Measurements from ENCODE around the gene PRRG4.
"Not testable (repeated sequence)": the region's sequence is repeated elsewhere in the genome, so short reads cannot be mapped to it uniquely, and the experiment has no call there.

The PRRG4 gene

DNA sequence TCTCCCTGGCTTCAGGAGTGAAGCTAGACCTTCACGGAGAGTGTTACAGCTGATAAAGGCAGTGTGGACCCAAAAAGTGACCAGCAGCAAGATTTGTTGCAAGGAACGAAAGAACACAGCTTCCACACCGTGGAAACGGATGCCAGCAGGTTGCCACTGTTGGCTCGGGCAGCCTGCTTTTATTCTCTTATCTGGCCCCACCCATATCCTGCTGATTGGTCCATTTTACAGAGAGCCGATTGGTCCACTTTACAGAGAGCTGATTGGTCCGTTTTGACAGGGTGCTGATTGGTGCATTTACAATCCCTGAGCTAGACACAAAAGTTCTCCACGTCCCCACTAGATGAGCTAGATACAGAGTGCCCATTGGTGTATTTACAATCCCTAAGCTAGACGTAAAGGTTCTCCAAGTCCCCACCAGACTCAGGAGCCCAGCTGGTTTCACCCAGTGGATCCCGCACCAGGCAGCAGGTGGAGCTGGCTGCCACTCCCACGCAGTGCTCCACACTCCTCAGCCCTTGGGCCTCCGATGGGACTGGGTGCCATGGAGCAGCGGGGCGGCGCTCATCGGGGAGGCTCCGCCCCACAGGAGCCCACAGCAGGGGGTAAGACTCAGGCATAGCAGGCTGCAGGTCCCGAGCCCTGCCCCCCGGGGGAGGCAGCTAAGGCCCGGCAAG, 58.1 kb downstream of the PRRG4 start:
- DNase-seq, result not testable (repeated sequence)

DNA sequence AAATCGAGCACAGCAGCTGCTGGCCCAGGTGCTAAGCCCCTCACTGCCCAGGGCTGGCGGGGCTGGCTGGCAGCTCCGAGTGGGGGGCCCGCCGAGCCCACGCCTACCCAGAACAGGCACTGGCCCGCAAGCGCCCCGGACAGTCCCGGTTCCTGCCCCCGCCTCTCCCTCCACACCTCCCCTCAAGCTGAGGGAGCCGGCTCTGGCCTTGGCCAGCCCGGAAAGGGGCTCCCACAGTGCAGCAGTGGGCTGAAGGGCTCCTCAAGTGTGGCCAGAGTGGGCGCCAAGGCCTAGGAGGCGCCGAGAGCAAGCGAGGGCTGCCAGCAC, 58.6 kb downstream of the PRRG4 start:
- not testable (repeated sequence) for DNase-seq

DNA sequence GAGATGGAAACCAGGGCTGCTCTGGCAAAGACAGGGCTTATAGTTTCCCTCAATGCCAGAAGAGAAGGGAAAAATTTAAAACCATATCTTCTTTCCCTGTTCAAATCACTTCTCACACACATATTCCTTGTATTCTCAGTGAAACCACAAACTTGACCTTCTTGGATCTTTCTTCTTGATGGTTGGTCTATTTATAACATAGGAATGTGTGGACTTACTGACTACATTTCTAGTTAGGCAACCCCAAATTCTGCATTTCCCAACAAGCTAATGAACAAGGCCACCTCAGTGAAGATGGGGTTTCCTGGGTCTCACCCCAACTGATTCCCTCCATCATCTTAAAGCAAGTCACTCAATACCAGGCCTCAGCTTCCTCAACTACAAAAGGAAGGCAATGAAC, 59.1 kb downstream of the PRRG4 start:
- no peak for DNase-seq

DNA sequence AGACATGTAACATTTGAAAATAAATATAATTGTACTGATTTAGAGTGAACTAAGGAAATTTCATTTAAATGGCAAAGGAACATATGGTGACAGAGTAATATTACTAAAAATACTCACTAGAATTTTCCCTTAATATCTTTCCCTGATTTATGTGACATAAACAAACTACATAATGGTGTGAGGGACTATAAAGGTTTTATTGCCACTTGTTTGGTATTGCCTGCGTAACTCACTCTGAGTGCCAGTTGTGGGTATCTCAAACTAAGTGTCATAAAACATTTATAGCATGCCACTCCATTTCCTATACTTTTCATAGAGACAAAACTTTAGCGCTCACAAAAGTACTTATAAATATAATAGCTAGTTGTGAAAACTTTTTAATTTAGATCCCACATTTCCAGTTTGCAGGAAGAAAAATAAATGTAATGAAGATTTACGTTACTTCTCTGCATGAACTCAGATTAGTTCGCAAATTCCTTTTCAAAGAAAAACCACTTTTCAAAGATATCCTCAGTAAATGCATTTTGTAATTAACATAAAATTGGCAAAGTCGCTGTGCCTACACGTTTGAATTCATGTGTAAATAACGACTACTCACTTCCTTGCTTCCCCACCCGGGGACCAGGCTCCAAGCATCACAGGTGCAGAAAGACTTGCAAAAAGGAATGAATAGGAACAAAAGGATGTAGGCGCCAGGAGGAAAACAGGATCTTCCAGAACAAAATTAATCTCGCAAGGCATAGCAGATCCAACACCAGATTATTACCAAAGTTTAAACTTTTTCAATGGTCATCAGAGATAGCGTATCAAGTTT, 61.3 kb downstream of the PRRG4 start:
- DNase-seq, result no peak

DNA sequence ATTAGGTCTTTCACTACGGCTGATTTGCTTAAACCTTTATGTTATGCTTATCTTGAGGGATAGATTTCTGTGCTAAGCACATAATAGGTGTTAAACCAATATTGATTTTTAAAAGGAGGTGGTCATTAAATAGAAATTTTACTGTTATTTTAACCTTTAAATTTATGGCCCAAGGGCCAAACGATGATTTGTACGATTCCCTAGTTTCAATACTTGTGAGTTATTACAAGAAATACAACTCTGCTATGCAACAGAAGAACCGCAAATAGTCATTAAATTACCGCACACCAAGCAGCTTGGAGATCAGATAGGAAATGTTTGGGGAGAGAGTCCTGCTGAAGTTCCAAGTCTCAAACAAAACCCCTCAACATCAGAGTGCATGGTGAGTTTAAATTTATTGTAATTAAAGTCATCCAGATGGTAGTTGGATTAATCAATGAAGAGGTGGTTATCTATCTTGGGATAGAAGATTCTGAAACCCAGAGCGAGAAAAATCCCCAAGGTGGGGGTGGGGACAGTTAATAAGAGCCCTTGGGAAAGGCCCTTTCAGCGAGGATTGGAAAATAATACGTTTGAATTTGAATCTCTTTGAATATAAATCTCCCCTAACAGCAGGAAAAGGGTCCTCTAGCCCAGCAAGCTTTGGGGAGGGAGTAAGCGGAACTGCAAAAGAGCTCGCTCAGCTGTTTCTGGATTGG, 62.1 kb downstream of the PRRG4 start:
- no peak for DNase-seq

DNA sequence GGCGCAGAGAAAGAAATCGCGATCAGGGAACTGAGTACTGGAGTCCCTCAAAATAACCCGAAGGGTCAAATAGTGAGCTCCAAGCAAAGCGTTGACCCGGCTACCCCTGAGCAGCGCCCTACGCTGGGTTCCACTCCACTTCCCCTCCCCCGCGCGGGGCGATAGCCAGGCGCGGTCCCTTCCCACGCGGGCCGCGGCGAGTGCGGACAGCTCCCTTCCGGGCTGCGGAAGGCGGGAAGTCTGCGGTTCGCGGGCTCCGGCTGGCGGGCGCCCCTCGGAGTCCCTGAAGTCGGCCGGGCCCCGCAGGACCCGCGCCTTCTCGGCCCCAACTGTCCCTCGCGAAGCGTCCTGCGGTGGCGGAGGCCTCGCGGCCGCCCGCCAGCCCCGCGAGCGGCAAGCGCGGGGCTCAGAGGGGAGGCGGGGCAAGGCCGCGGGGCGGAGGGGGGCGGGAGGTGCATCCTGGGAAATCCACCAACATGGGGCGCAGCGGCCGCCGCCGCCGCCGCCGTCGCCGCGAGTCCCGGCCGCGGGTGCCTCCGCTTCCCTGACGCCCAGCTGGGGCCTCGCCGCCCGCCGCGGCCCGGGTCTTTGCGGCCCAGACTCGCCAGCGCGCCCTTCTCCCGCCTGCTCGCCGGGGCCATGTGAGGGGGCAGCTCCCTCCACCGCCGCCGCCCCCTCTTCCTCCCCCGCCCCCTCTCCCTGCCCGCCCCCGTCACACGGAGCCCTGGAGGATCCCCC, 62.8 kb downstream of the PRRG4 start, which contains the start of gene QSER1:
Gene QSER1 (plus strand): TSS at position 457 of the 738 bp plus-strand sequence. CDS start 315 bp downstream, outside the sequence.
- peak; percentile 89 for DNase-seq

DNA sequence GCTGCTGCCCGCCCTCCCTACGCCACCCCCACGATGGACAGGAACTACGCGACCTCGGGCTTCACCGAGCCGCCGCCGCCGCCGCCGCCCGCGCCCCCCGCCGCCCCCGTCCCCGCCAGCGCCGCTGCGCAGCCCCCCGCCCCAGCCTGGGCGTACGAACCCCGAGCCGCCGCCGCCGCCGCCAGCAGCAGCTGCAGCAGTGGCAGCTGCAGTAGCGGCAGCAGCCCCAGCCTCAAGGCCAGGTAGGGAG, 63.3 kb downstream of the PRRG4 start:
- DNase-seq, result no peak

DNA sequence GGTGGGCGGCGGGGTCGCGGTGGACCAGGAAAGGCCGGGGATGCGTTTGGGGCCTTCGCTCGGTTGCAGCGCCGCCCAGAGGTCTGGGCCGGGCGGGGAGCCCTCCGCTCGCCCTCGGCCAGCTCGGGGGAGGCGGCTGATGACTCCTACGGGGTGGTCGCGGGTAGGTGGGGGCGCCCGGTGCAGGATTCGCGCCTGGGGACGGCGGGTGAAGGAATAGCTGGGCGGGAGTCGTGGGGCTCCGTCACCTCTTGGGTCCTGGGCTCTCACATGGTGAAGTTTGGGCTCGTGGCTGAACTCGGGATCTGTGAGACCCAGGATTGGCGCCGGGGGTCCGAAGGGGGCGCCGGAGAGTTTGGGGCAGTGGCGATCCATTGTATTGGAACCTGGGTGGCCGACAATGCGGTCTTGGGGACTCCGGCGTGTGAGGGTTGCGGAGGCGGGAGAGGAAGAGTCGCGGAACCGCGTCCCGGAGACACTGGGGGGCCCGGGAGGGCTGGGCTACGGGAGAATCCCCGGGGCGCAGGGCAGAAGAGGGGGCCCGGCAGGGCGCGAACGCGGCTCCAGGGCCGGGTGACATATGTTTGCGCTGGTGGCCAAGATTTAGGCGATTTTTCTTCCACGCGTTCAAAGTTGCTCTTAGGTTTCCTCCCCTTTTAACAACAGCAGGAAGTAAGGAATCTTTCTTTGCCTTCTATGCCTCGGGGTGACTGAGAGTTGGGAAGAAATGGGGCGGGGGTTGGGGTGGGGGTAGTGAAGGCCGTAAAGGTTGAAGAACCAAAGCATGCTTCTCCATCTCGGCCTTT, 63.8 kb downstream of the PRRG4 start:
- DNase-seq, result peak; percentile 83

DNA sequence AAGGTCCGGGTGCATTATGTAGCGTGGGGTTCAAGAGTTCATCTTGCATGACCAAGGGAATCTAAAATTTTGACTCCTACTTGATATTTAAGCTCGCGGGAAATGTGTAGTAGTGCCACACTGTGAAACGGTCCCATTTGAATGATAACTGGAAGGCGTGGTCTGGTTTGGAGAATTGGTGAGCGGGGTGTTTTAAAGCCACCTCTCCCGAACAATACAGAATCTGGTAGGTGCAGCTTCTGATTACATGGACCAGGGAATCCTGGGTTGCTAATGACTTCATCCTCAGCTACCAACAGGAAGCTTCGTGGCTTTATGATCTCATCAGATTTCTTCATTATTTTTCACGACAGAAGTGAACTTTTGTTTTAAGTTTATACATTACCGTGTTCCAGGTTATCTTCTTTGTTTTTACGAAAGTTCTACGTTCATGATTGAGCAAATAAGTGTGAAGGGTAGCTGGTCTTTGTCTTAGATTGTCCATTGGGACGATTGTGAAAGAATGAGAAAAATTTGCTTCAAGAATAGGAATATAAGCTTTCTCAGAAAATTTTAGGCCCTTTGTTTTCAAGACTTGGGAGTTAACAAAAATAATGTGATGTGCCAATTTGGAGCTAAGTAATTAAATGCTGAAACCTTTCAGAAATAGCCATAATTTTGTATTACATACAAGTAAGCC, 64.6 kb downstream of the PRRG4 start:
- DNase-seq, result no peak

DNA sequence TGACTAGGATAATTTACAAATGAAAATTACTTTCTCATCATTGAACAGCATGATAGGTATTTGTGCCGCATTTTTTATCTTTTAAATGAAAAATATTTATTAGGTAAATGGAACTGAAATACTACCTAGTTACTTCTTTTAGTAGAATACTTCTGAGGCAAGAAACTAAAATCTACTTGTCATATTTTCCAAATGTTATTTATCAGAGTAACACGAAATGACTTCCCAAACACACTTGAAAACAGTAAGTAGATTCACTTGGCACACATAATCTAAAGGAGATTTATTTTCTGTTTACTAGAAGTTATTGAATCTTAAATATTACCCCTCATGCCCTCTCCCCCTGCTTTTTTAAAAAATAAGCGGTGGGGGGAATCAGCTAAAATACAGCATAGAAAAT, 65.2 kb downstream of the PRRG4 start:
- DNase-seq, result no peak

DNA sequence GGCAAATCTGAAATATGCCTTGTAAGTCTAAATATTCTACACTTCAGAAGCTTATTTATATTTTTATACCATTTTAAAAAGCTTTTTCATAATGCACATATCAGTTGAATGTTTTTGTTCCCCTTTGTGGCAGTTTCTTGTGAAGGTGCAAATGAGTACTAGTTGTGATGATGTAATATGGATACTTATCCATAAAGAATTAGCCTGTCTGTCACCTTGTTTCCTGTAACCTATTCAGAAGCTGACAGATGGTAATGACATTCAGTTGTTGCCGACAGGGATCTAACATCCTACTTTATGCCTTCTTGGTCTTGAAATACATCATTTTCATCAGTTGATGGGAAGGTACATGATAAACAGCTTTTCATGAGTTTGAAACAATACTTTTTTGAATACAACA, 65.7 kb downstream of the PRRG4 start:
- DNase-seq, result no peak

DNA sequence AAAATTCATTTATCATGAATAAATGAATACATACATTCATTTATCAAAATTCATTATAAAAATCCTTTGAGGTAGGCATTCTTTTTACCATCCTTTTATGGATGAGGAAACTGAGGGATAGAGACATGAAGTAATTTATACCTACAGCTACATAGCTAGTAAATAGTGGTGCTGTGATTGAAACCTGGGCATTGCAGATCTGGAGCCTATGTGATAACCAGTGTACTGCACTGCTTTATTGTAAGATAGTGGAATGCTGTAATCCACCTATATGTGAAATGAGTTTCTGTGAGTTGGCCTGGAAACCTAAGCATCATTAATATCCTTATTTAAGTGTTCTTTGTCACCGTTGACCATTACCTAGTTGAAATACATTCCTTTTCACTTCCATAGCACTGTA, 67.4 kb downstream of the PRRG4 start:
- no peak for DNase-seq

DNA sequence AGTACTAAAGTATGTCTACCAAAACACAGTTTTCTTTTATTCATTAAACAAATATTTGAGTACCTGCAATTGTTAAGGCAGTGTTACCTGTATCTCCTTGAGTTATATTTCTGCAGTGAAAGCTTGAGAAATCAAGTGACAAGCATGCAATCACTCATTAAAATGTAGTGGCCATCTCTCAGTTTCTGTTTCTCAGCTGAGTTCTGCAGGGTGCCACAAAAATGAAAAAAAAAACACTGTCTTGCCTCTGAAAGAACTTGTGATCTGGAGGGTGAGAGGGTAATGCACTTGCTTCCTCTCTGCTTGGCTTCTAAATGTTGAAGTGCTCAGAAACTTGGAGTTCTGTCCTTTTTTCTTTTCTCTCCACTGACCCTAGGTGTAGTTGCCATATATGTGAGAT, 69.7 kb downstream of the PRRG4 start:
- DNase-seq, result no peak

DNA sequence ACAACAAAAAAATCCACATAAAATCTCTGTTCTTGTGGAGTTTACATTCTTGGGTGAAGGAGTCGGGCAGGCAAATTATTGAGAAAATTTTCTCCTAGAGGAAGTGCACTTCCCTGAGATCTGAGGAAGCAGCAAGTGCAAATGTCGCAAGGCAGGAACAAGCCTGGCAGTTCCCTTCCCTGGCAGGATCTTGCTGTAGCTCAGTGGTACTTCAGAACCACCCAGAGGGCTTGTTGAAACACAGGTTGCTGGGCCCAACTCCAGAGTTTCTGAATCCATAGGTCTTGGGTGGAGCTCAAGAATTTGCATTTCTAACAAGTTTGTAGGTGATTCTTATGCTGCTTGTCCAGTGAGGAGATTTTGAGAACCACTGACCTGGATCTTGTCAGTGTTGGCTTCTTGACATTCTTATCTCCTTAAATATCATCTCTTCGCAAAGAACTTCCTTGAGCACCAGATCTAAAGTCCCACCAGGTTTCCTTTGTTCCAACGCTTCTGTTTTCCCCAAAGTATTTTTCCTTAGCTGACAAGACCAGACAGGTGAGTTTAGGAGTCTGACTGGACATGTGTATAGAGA, 72.5 kb downstream of the PRRG4 start:
- no peak for DNase-seq

DNA sequence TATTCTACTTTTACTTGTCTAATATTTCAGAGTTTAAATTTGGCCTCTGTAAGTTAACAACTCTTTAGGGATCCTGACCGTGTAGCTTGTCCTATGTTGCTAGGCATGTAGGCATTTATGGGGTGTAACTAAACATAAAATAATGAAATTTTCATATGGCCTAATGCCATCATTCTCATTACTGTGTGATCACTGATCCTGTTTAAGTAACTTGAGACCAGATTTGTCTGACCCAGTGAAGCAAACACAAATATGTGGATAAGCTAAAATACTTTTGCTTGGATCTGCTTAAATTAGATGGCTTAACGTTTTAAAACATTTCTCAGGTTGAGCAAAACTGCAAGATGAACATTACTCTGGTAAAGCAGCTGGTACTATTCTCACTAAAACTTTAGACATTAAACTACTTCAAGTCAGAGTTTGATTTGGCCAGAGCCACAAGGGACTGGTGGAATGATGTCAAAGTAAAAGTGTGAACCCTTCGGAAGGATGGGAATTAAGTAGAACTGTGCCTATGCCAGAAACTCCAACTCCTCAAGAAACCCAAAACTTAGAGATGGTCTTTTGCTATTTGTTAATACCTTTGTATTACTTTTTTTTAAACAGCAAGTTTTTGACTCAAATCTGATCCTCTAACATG, 75.4 kb downstream of the PRRG4 start:
- DNase-seq, result no peak
